PFSK-1 (cell line): ENCODE data around the gene CTRB1.

Experiments used
- POLR2AphosphoS5 ChIP-seq: IDR thresholded peaks from 2 replicates; pipeline ENCODE4 v1.6.1; 2012; ENCODE audit warnings: low read depth, mild to moderate bottlenecking, control low read depth, low read length, moderate library complexity
- TAF1 ChIP-seq: IDR thresholded peaks from 2 replicates; pipeline ENCODE4 v1.6.1; 2012; ENCODE audit warnings: low read length, control low read depth, borderline replicate concordance; ENCODE audit not compliant: insufficient read depth

GRCh38 chr16:75216127-75216526, 2.7 kb upstream of the CTRB1 start:
- TF ChIP-seq TAF1 (no peak), POLR2AphosphoS5 (no peak)
